ENCODE measurements around the gene NAIF1.

Gene NAIF1

DNA sequence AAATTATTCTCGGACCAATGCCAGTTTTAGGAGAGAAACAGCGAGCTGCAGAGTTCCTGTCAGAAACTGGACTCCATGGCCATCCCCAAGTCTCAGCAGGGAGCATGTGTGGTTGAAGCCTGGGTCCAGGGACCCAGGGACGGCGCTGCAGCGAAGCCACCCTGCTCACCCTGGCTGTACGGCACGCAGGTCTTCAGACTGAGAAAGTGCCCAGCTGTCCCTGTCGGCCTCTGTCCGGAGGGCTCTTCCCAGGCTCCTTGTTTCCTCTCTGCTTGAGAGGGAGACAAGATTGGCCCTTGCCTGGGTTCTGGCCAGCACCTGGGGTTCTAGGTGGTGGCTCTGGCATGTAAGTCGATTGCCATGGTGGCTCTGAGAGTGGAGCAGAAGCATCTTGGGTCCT is 33.5 kb upstream of the NAIF1 start:
- no peak overlapping the region for H3K4me2 ChIP-seq (ENCODE audit: low read length)
- TF ChIP-seq, protein P1, sequence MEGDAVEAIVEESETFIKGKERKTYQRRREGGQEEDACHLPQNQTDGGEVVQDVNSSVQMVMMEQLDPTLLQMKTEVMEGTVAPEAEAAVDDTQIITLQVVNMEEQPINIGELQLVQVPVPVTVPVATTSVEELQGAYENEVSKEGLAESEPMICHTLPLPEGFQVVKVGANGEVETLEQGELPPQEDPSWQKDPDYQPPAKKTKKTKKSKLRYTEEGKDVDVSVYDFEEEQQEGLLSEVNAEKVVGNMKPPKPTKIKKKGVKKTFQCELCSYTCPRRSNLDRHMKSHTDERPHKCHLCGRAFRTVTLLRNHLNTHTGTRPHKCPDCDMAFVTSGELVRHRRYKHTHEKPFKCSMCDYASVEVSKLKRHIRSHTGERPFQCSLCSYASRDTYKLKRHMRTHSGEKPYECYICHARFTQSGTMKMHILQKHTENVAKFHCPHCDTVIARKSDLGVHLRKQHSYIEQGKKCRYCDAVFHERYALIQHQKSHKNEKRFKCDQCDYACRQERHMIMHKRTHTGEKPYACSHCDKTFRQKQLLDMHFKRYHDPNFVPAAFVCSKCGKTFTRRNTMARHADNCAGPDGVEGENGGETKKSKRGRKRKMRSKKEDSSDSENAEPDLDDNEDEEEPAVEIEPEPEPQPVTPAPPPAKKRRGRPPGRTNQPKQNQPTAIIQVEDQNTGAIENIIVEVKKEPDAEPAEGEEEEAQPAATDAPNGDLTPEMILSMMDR (IDR thresholded peaks at IDR 0.05; ENCODE audit: low read length) = no peak
- no peak for TF ChIP-seq EZH2 (IDR thresholded peaks at IDR 0.05; ENCODE audit: borderline replicate concordance, low read length)
- no peak overlapping the region for H3K27ac ChIP-seq (ENCODE audit: low read depth, low read length, poor library complexity, severe bottlenecking)
- no peaks in the 10 kb centered on the region for H3K27me3 ChIP-seq (ENCODE audit: insufficient read depth, low read length)
- peaks cover 6% of the 10 kb centered on the region; the same call in 1 of the 2 replicates for H3K79me2 ChIP-seq (ENCODE audit: insufficient read depth, low read length)
- H4K20me1 ChIP-seq (ENCODE audit: insufficient read depth, low read length) = no peaks in the 10 kb centered on the region
- H3K9ac ChIP-seq (ENCODE audit: low read length) = no peak overlapping the region
- H3K4me1 ChIP-seq (ENCODE audit: insufficient read depth, low read length, severe bottlenecking) = peaks cover 21% of the 10 kb centered on the region
- H3K9me2 ChIP-seq (ENCODE audit: low read depth, low read length) = no peaks in the 10 kb centered on the region
- no peak overlapping the region for H3K4me3 ChIP-seq (ENCODE audit: low read depth, low read length, poor library complexity, severe bottlenecking)
- H3K36me3 ChIP-seq (ENCODE audit: insufficient read depth, low read length) = peaks cover 28% of the 10 kb centered on the region
- no peaks in the 10 kb centered on the region for H3F3A ChIP-seq (ENCODE audit: insufficient read depth, low read length)
- no peak overlapping the region for H2AFZ ChIP-seq (ENCODE audit: low read length)
- no peaks in the 10 kb centered on the region for H3K9me3 ChIP-seq (ENCODE audit: low read length)

- no peak overlapping the region for H3K4me3 ChIP-seq (ENCODE audit: low read depth, low read length, poor library complexity, severe bottlenecking)
- H3K9me3 ChIP-seq (ENCODE audit: low read length) = no peaks in the 10 kb centered on the region
- no peaks in the 10 kb centered on the region for H3K9me2 ChIP-seq (ENCODE audit: low read depth, low read length)
- H3K27me3 ChIP-seq (ENCODE audit: insufficient read depth, low read length) = no peaks in the 10 kb centered on the region
- TF ChIP-seq, protein P1 (IDR thresholded peaks at IDR 0.05; ENCODE audit: low read length) = no peak
- no peak for TF ChIP-seq EZH2 (IDR thresholded peaks at IDR 0.05; ENCODE audit: borderline replicate concordance, low read length)
- peaks cover 25% of the 10 kb centered on the region; the same call in 1 of the 2 replicates for H3K36me3 ChIP-seq (ENCODE audit: insufficient read depth, low read length)
- no peak overlapping the region for H3K9ac ChIP-seq (ENCODE audit: low read length)
- H3F3A ChIP-seq (ENCODE audit: insufficient read depth, low read length) = no peaks in the 10 kb centered on the region
- H3K27ac ChIP-seq (ENCODE audit: low read depth, low read length, poor library complexity, severe bottlenecking) = no peak overlapping the region
- H3K79me2 ChIP-seq (ENCODE audit: insufficient read depth, low read length) = peaks cover 6% of the 10 kb centered on the region; the same call in 1 of the 2 replicates
- no peaks in the 10 kb centered on the region for H4K20me1 ChIP-seq (ENCODE audit: insufficient read depth, low read length)
- H3K4me1 ChIP-seq (ENCODE audit: insufficient read depth, low read length, severe bottlenecking) = peaks cover 21% of the 10 kb centered on the region
- H2AFZ ChIP-seq (ENCODE audit: low read length) = no peak overlapping the region
- H3K4me2 ChIP-seq (ENCODE audit: low read length) = no peak overlapping the region
These were observed 32.9 kb upstream of the NAIF1 start for GRCh38 chr9:128099932-128100491.

- Histone ChIP-seq H3K9ac (ENCODE audit: low read length) (no peak overlapping the region), H3K27ac (ENCODE audit: low read depth, low read length, poor library complexity, severe bottlenecking) (no peak overlapping the region)
These were observed 32.3 kb upstream of the NAIF1 start for GRCh38 chr9:128099231-128099931.

More at GRCh38 chr9:128099231-128099931, 32.3 kb upstream of the NAIF1 start:
- Histone ChIP-seq H2AFZ (ENCODE audit: low read length) (no peak overlapping the region), H3K9me3 (ENCODE audit: low read length) (no peaks in the 10 kb centered on the region), H4K20me1 (ENCODE audit: insufficient read depth, low read length) (no peaks in the 10 kb centered on the region), H3K27me3 (ENCODE audit: insufficient read depth, low read length) (no peaks in the 10 kb centered on the region), H3K36me3 (ENCODE audit: insufficient read depth, low read length) (peaks cover 25% of the 10 kb centered on the region; the same call in 1 of the 2 replicates), H3F3A (ENCODE audit: insufficient read depth, low read length) (no peaks in the 10 kb centered on the region), H3K9me2 (ENCODE audit: low read depth, low read length) (no peaks in the 10 kb centered on the region), H3K4me1 (ENCODE audit: insufficient read depth, low read length, severe bottlenecking) (peaks cover 23% of the 10 kb centered on the region), H3K4me2 (ENCODE audit: low read length) (no peak overlapping the region), H3K79me2 (ENCODE audit: insufficient read depth, low read length) (peaks cover 6% of the 10 kb centered on the region; the same call in 1 of the 2 replicates), H3K4me3 (ENCODE audit: low read depth, low read length, poor library complexity, severe bottlenecking) (no peak overlapping the region)
- no peak for TF ChIP-seq EZH2 (IDR thresholded peaks at IDR 0.05; ENCODE audit: borderline replicate concordance, low read length)
- TF ChIP-seq, protein P1 (IDR thresholded peaks at IDR 0.05; ENCODE audit: low read length) = no peak
